WI38 (cell line): Measurements from ENCODE around the gene STK39.
"Not testable (repeated sequence)": the region's sequence is repeated elsewhere in the genome, so short reads cannot be mapped to it uniquely, and the experiment has no call there.

Experiments used
- H3K4me3 ChIP-seq: 2 replicates; pipeline ENCODE4 v1.5.1; 2011; ENCODE audit warnings: low read depth, mild to moderate bottlenecking, control low read depth, low read length
- CTCF ChIP-seq: IDR thresholded peaks from 2 replicates; pipeline ENCODE4 v1.5.1; 2012; ENCODE audit warnings: low read depth, mild to moderate bottlenecking, control low read depth, low read length

STK39 gene

GRCh38 chr2:168085801-168086361, 161.5 kb downstream of the STK39 start:
- TF ChIP-seq CTCF, result no peak
- H3K4me3 ChIP-seq, result no peak overlapping the region

- H3K4me3 ChIP-seq, result no peak overlapping the region
- no peak for TF ChIP-seq CTCF
Observed at GRCh38 chr2:168084288-168084687, 163.1 kb downstream of the STK39 start.

- not testable (repeated sequence) for H3K4me3 ChIP-seq
Observed at GRCh38 chr2:168081452-168081851, 165.9 kb downstream of the STK39 start.

GRCh38 chr2:168079236-168079635, 168.2 kb downstream of the STK39 start:
- H3K4me3 ChIP-seq, result no peak overlapping the region
- TF ChIP-seq CTCF, result no peak

GRCh38 chr2:168076731-168077130, 170.7 kb downstream of the STK39 start:
- TF ChIP-seq CTCF, result no peak
- no peak overlapping the region for H3K4me3 ChIP-seq

- TF ChIP-seq CTCF, result no peak
- no peak overlapping the region for H3K4me3 ChIP-seq
Observed at GRCh38 chr2:168075446-168075845, 171.9 kb downstream of the STK39 start.

- H3K4me3 ChIP-seq, result no peak overlapping the region
- TF ChIP-seq CTCF, result no peak
Observed at GRCh38 chr2:168072626-168073303, 174.6 kb downstream of the STK39 start.
